Middle frontal gyrus (tissue), 1 donor: ENCODE measurements around the gene C7.
"Not testable (repeated sequence)": the region's sequence is repeated elsewhere in the genome, so short reads cannot be mapped to it uniquely, and the experiment has no call there.

Experiments
- DNase-seq: peaks from one replicate; pipeline ENCODE4 v3.0.0-alpha.2; 2015; ENCODE audit warnings: low spot score; ENCODE audit errors: extremely low spot score

C7 gene

DNA sequence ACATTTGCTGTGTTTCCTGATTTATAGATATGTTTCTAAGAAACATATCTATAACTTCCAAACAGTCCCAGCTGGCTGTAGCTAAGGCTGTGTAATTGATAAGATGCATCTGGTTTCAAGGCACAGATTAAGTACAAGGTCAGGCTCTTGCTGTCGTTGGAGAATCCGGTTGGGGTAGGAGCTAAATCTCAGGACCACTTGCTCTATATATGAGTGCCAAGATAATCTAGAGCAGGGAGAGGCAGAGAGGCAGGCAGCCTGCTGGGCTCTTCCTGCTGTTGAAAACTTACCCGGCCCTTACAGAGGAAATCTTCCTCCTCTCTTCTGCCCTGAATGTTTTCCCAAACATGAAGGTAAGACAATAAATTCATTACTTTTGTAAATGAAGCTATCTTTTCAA lies at the start of gene C7:
C7 (plus strand) TSS at position 234 of the 400 bp plus-strand sequence; CDS start at position 348, 114 bp downstream.
- no peak for DNase-seq

GRCh38 chr5:40860711-40861110 lies 48.6 kb upstream of the C7 start:
- DNase-seq, result no peak

DNA sequence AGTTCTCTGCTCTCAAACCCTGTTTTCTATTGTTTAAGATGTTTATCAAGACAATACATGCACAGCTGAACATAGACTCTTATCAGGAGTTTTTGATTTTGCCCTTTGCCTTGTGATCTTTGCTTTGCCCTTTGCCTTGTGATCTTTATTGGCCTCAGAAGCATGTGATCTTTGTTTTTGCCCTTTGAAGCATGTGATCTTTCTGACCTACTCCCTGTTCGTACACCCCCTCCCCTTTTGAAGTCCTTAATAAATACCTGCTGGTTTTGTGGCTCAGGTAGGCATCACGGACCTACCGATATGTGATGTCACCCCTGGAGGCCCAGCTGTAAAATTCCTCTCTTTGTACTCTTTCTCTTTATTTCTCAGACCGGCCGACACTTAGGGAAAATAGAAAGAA lies 44.3 kb upstream of the C7 start:
- DNase-seq, result not testable (repeated sequence)

GRCh38 chr5:40866844-40867243 lies 42.5 kb upstream of the C7 start:
- DNase-seq, result no peak

GRCh38 chr5:40869384-40869783 lies 39.9 kb upstream of the C7 start:
- DNase-seq, result no peak

- no peak for DNase-seq
These were observed 38.1 kb upstream of the C7 start for GRCh38 chr5:40871177-40871576.

DNA sequence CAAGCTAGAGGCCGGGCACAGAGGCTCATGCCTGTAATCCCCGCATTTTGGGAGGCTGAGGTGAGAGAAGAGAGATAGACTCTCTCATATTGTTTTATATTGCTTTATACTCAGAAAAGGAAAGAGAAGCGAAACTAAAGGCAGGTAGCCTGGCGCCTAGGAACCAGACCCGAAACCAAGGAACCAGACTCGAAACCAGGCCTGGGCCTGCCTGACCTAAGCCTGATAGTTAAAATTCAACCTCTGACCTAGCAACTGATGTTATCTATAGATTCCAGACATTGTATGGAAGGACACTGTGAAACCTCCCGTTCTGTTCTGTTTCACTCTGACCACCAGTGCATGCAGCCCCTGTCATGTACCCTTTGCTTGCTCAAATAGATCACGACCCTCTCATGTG lies 37.0 kb upstream of the C7 start:
- DNase-seq, result not testable (repeated sequence)

- no peak for DNase-seq
These were observed 35.9 kb upstream of the C7 start for GRCh38 chr5:40873286-40873880.

GRCh38 chr5:40875958-40876357 lies 33.3 kb upstream of the C7 start:
- no peak for DNase-seq

- no peak for DNase-seq
These were observed 31.8 kb upstream of the C7 start for GRCh38 chr5:40877371-40877988.

- no peak for DNase-seq
These were observed 29.9 kb upstream of the C7 start for GRCh38 chr5:40879163-40879942.

DNA sequence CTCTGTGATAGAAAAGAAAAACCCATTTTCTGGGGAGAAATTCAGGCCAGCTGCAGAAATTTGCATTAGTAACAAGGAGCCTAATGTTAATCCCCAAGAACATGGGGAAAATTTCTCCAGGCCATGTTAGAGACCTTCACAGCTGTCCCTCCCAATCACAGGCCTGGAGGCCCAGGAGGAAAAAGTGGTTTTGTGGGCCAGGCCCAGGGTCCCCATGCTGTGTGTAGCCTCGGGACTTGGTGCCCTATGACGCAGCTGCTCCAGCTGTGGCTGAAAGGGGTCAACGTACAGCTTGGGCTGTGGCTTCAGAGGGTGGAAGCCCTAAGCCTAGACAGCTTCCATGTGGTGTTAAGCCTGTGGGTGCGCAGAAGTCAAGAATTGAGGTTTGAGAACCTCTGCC lies 27.0 kb upstream of the C7 start:
- no peak for DNase-seq

DNA sequence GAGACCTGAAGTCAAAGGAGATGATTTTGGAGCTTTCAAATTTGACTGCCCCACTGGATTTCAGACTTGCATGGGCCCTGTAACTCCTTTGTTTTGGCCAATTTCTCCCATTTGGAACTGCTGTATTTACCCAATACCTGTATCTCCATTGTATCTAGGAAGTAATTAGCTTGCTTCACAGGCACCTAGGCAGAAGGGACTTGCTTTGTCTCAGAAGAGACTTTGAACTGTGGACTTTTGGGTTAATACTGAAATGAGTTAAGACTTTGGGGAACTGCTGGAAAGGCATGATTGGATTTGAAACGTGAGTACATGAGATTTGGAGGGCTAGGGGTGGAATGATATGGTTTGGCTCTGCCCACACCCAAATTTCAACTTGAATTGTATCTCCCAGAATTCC lies 26.2 kb upstream of the C7 start:
- not testable (repeated sequence) for DNase-seq

DNA sequence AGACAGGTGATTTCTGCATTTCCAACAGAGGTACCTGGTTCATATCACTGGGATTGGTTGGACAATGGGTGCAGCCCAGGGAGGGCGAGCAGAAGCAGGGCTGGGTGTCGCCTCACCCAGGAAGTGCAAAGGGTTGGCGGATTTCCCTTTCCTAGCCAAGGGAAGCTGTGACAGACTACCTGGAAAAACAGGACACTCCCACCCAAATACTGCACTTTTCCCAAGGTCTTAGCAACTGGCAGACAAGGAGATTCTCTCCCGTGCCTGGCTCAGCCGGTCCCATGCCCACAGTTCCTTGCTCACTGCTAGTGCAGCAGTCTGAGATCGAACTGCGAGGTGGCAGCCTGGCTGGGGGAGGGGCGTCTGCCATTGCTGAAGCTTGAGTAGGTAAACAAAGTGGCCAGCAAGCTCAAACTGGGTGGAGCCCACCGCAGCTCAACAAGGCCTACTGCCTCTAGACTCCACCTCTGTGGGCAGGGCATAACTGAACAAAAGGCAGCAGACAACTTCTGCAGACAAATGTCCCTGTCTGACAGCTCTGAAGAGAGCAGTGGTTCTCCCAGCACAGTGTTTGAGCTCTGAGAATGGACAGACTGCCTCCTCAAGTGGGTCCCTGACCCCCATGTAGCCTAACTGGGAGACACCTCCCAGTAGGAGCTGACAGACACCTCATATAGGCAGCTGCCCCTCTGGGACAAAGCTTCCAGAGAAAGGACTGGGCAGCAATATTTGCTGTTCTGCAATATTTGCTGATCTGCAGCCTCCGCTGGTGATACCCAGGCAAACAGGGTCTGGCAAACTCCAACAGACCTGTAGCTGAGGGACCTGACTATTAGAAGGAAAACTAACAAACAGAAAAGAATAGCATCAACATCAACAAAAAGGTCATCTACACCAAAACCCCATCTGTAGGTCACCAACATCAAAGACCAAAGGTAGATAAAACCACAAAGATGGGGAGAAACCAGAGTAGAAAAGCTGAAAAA lies 13.6 kb upstream of the C7 start:
- not testable (repeated sequence) for DNase-seq

DNA sequence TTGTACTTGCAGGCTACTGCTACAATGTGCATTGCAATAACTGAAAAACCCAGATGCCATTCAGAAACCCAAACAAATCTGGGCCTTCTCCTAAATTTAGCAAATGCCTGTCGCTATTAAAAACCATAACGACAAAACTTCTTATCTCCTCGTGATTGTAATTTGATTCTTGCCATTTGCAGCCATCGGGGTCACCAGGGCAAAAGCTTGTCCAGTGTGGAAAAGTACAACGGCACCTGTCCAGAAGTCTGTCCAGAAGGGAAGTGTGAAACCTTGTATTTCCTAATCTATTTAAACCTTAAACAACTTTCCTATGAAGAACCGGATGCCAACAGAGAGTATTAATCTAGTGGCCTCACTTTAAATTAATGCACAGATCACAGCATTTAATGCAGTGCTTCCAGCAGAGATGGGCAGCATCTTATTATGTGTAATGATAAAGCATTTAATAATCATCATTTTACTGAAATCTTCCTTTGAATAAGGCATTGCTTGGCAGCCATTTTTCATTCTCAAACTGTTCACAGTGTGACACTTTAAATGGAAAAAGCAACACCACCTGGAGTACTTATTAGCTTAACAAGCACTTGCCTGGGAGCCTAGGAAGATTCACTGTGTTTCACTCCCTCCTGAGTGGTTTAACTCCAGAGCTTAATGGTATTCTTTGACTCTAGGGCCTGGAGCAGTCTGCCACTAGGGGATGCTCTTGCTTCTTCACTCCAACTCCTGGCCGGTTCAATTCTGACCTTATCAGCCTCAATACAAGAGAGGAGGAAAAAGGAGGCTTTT lies 4.9 kb upstream of the C7 start:
- peak; percentile 20 for DNase-seq

DNA sequence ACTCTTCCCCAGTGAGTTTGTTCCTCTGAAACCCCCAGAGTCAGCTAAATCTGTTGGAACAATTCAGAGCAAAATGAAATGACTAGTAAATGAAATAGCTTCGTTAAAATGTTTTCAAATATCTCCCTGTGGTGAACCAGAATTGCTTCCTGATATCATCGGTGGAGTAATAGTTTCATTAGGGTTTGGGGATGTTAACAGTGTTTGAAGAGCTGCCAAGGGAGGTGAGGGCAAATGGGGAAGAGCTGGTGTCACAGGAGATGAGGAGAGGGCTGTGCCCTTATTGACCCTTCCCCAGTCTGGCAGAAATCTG lies 4.3 kb upstream of the C7 start:
- DNase-seq, result no peak

- no peak for DNase-seq
These were observed 2.9 kb upstream of the C7 start for GRCh38 chr5:40906351-40906751.

DNA sequence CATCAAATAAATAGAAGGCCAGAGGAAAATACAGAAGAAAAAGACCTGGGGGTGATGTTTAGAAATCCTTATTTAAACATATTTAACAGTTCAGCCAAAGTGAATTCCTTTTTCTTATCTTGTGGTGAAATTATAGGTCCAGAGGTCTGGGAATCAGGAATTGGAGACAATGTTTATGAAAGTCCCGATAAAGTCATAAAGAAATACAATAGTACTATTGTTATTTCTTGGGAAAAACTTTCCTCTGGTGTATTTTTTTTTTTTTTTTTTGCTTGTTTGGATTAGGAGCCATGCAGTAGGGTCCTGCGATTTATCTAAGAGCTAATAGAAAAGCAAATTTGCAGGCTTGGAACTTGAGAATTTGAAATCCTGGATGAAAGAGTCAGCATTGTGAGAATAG lies 426 bp downstream of the C7 start:
- DNase-seq, result no peak

- DNase-seq, result no peak
These were observed 2.0 kb downstream of the C7 start for GRCh38 chr5:40911266-40911665.

- no peak for DNase-seq
These were observed 5.5 kb downstream of the C7 start for GRCh38 chr5:40914835-40915234.
